GM12801 (cell line): ENCODE measurements around the gene ST7.

Source experiments
- CTCF ChIP-seq: IDR thresholded peaks from one replicate; pipeline ENCODE4 v1.5.1; 2011; ENCODE audit warnings: control low read depth; ENCODE audit not compliant: insufficient read length; ENCODE audit errors: extremely low read depth

The ST7 gene

GRCh38 chr7:117210908-117211307 lies 257.6 kb downstream of the ST7 start:
- no peak for TF ChIP-seq CTCF

- TF ChIP-seq CTCF = no peak
These were observed 258.3 kb downstream of the ST7 start for GRCh38 chr7:117211614-117212013.

- TF ChIP-seq CTCF = peak; percentile 47
These were observed 259.9 kb downstream of the ST7 start for GRCh38 chr7:117212969-117213877.

- no peak for TF ChIP-seq CTCF
These were observed 262.7 kb downstream of the ST7 start for GRCh38 chr7:117216010-117216409.

GRCh38 chr7:117216436-117217069 lies 263.3 kb downstream of the ST7 start:
- no peak for TF ChIP-seq CTCF

- no peak for TF ChIP-seq CTCF
These were observed 264.1 kb downstream of the ST7 start for GRCh38 chr7:117217106-117218035.

GRCh38 chr7:117218700-117219099 lies 265.4 kb downstream of the ST7 start:
- TF ChIP-seq CTCF = no peak
